A172 (cell line): ENCODE data around the gene SLC38A7. TPM values are rescaled to one million over a fixed set of nuclear protein-coding genes. Genes with fewer than 3 reads are reported as not detected.
A peak's percentile ranks its signal among the peaks of the same experiment; 100 is the strongest.
"Not testable (repeated sequence)": the region's sequence is repeated elsewhere in the genome, so short reads cannot be mapped to it uniquely, and the experiment has no call there.

ENCODE experiments used
- DNase-seq: peaks from one replicate; pipeline ENCODE4 v3.0.0-alpha.2; 2015; ENCODE audit warnings: low spot score
- total RNA-seq: library from RNA; depleted of rRNA; stranded (reverse); fragments of >200 nt; shearing (Covaris generic); gene quantifications from 2 replicates; pipeline ENCODE4 v1.2.3, GENCODE V29; 2014

The SLC38A7 gene
- total RNA-seq, 1 experiment from 2014 or later = 20.5 TPM

DNA sequence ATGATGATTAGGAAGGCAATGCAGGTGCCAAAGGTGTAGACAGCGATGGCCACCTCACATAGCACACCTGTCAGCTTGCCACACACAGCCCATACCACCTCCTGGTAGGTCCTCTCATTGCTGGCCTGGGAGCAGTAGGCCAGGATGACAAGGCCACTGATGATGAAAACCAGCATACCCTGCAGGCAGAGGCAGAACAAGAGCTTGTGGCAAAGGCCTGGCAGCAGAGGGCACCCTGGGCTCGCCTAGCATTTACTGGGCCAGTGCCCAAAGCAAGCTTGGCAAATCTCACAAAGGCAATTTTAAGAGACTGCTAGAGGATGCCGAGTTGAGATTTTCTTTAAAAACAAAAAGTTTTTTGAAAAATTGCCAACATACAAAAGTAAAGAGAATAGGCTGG lies 5.9 kb downstream of the SLC38A7 start:
- DNase-seq = no peak

DNA sequence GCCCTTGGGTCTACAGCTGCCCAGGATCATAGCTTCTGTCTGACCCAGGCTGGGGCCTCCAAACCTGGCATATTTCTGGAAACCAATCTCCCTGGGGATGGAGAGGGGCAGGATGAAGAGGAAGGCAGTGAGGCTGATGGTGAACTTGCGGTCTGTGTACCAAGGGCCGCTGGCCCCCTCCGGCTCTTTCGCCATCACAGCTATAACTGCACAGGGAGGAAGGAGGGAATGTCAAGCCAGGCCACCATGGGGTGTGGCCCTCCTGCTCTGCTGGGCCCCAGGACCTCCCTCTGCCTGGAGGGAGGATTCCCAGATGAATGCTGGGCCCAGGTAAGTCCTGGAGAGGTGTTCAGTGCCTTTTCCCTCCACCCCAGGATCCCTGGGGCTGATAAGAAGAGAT lies 6.3 kb downstream of the SLC38A7 start:
- DNase-seq = no peak

DNA sequence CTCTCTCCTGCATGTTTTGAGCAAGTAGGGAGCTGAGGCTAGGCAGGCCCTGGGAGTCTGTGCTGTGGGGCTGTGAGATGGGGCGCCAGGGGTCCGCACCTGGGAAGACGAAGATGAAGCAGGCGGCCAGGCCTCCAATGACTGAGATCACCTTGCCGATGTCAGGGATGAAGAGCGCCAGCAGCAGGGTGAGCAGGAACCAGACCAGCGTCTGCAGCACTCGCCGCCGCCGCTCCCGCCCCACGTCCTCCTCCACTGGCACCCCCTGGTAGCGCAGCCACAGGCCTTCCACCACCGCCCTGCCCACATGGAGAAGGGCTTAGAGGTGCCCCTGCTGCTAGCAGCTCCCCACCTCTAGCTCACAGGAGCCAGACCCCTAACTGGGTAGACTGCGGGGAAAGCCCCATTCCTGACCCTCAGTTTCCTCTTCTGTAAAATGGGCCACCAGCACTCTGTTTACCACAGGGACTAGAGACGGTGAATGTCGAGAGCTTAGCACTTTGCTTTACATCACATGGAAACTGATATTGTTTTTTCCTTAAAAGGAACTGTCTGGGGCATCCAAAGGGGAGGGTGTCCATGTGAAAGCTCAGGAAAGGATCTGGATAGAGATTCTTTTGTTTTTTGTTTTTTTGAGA lies 13.5 kb downstream of the SLC38A7 start:
- DNase-seq = no peak

DNA sequence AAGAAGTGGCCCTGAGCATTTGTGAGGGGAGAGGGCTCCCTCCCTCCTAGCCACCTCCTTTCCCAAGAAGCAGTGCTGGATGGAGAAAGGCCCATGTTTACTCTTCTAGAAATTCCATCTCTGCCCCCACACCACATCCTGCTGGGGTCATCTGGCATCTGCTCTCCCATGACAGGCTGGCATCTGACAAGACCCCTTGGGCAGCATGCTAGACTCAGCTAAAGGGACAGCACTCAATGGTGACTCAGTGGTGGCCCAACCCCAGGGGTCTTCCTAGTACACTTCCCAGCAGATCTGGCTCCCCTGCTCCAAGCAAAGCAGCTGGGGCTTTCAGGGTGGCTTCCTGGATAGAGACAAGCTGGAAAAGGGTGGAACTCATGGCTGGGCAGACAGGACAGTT lies 14.4 kb downstream of the SLC38A7 start:
- no peak for DNase-seq

DNA sequence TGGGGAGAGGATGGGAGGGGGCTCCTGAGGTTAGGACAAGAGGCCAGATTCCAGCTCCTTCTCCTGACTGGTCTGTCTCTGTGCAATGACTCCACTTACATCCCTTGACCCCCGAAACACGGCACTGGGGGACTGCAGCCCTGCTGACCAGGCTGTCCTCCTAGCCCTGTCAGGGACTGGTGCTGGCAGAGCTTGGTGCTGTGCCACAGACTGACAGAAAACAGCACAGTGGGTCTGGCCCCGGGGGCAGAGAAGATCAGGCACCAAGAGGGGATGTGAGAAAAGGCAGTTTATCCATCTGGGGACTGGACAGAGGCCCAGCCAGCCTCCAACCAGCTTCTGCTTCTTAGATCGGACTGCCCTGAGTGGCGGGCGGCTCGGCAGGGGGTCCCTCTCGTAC lies 19.4 kb downstream of the SLC38A7 start:
- no peak for DNase-seq

DNA sequence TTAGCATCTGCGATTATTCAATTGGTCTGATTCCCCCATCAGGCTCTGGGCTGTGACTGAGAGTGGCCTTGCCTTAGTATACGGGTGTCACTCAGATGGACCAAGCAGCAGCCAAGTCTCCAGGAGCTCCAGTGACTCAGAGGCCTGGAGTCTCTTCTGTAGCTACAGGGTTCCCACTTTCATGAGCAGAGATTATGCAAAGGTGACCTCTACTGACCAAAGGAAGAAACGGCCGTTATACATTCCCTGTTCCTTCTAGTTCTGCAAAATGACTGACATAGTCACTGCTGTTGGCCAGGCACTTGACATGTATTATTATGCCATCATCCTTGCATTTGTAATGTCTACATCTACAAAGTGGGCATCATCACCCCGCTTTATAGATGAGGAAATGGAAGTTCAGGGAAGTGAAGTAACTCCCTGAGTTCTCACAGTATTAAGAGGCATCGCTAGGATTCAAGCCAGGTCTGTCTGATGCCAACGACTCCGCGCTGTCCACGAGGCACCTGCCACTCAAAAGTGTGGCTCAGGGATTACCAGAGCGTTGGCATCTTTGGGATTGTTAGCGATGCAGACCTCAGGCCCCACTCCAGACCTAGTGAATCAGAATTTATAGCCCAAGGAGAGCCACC lies 23.3 kb downstream of the SLC38A7 start:
- peak; percentile 93 for DNase-seq

DNA sequence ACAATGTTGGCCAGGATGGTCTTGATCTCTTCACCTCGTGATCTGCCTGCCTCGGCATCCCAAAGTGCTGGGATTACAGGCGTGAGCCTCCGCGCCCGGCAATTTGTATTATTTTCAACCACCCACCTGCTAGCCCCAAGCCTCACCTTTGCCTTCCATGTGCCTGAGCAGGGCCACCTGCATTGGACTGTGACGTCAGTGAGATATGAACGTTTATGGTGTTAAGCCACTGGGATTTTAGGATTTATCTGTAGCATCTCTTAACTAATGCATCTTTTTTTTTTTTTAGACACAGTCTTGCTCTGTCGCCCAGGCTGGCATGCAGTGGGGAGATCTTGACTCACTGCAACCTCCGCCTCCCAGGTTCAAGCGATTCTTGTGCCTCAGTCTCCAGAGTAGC lies 24.7 kb downstream of the SLC38A7 start:
- DNase-seq = not testable (repeated sequence)

DNA sequence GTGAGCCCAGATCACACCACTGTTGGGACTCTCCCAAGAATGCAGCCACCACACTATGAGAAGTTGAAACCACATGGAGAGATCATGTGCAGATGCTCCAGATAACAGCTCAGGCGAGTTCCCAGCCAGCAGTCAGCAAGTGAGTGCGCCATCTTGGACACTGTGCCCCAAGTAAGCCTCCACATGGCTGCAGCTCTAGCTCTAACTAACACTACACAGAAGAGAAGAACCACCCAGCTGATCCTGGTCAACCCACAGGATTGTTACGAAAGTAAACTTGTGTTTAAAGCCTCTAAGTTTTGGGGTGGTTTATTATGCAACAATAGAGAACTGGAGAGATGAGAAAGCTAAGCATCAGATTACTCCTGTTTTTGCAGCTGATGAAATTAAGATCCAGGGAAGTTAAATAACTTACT lies 25.8 kb downstream of the SLC38A7 start:
- DNase-seq = no peak

DNA sequence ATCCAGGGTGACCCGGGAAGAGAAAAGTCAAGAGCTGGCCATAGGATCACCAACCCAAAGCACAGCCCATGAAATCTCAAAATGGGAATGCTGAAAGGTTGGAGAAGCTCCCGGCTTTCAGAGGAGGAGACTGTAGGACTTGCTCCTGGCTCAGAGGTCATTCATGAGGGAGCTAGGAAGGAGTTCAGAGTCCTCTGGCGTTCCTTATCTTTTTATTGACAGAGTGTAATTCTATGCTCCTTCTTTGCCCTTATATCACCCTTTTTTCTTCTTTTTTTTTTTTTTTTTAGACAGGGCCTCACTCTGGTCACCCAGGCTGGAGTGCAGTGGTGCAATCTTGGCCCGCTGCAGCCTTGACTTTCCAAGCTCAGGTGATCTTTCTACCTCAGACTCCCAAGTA lies 27.7 kb downstream of the SLC38A7 start:
- no peak for DNase-seq

DNA sequence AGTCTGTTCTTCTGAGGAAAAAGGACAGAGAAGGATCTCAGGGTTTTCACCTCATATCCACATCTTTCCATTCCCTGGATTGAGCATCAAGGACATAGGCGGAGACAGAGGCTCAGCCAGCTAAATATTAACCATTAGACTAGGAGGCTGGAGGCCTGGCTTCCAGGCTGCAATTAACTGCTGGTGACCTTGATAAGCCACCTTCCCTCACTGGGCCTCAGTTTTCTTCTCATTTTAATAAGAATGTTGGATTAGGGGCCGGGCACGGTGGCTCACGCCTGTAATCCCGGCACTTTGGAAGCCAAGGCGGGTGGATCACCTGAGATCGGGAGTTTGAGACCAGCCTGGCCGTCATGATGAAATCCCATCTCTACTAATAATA lies 29.4 kb downstream of the SLC38A7 start:
- no peak for DNase-seq

DNA sequence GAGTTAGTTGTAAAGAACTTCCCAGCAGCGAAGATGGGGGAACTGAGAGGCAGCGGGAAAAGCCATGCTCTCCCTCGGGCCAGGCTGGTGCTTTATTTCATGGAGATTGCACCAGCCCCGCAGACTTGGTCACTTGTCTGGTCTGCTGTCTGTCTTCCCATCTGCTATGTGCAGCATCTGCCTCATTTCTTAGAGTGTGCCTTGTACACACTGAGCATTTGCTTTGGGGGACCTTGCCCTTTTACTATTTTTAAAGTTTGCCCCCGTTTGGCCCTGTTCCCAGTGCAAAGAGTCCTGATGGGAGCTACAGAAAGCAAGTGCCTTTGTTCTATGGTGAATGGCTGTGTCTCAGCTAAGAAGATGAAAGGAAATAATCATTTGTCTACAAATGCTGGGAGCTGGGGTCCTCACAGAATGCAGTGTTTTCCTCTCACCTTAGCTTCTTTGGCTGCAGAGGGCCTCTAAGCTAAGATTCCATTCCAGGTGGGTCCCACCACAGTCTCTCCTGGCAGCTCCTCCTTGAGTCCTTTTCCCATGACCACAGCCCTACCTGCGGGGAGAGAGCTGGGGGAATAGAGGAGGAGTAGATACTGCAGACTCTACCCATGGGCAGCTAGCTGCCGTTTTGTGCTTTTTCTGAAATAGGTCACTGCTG lies 29.9 kb downstream of the SLC38A7 start:
- DNase-seq = no peak

DNA sequence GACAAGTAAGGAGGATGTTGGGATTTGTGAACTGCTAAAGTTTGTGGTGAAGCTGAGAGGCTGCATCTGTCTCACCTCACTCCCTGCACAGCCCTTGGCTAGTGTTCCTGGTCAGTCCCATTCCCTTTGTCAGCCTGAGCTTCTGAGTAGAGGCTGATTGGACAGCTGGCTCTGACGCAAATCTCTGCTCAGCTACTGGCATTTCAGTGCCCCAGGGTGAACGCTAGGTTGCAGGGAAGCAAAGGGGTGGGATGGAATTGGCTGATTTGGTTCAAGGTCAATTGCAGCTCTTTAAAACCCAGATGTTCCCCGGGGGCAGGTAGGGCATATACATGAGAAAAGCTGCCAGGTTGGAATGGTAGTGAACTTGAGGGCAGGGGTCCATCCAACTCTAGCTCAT lies 31.8 kb downstream of the SLC38A7 start:
- DNase-seq = no peak

DNA sequence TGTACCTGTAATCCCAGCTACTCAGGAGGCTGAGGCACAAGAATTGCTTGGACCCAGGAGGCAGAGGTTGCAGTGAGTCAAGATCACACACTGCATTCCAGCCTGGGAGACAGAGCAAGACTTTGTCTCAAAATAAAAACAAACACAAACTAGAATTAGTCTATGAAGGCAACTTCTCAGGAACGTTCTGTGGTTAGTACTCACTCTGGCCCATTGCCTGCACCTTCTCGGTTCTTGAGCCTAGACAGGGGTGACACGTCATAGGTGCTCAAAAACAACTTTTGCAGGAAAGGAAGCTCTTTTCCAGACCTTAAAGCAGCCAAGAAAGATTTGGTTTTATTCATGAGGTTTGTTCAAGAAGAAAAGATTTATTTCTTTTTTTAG lies 32.6 kb downstream of the SLC38A7 start:
- no peak for DNase-seq

DNA sequence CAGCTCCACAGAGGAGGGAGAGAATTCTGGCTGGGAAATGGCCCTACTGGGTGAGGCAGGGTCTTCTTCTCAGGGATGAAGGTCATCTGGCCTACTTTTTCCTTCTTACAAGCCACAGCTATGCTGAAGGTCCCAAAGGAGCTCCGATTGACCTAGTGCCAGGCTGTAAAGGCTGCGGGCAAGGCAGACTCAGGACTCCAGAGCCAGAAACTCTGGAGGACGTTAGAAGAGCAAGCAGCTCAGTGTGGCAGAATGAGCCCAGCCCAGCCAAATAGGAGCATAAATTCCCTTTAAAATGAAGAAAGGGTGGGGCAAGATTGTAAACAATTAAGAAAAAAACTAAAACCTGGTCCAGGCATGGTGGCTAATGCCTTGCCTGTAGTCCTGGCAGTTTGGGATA lies 34.9 kb downstream of the SLC38A7 start:
- no peak for DNase-seq

DNA sequence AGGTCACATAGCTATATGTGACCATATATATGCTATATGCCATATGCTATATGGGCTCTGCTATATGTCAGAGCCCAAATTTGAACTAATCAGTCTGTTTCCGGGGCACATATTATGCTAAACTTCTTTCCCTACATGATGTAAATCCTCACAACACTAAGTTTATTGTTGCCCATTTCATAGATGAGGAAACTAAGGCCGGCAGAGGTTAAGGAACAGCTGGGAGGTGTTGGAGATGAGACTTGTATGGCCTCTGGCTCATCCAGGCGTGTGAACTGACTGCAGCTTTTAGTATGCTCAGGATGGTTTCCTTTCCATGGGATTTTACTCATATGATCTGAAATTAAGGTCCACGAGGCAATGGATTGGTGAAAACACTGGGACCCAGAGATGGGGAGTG lies 37.5 kb downstream of the SLC38A7 start:
- DNase-seq = no peak

DNA sequence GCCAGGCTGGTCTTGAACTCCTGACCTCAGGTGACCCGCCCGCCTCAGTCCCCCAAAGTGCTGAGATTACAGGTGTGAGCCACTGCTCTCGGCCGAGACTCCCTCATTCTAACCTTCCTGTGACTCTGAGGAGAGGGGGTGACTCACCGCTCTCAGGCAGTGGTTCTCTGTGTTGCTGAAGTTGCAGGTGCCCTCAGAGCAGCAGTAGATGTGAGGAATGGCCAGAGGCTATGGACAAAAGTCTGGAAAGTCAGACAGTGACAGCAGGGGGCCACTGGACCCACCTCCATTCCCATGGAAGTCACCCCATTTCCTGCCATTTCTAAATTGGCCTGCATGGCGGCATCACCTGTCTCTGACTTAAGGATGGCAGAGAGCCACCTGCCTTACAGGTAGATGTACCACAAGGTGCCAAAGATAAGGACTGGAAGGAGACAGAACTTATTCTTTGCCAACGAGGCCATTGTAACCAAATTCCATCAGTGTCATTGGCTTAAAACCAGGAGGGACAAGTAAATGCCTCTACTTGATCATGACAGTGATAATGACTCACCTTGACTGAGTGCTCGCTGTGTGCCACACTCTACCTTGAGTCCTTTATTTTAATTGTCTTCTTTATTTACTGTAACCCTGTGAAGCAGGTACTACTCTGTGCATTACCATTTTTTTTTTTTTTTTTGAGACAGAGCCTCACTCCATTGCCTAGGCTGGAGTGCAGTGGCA lies 39.6 kb downstream of the SLC38A7 start:
- peak; percentile 25 for DNase-seq

DNA sequence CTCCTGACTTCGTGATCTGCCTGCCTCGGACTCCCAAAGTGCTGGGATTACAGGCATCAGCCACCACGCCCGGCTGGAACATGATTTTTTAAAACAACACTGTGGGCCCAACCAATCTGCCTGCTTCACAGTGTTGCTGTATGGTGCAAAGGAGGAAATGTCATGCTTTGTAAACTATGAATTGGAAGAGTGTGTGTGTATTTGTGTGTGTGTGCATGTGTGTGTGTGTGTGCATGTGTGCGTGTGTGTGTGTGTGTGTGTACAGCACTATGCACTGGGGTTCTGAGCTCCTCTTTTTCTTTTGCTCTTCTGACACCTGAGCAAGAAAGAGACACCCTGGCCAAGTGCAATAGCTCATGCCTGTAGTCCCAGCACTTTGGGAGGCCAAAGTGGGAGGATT lies 40.5 kb downstream of the SLC38A7 start:
- DNase-seq = no peak

DNA sequence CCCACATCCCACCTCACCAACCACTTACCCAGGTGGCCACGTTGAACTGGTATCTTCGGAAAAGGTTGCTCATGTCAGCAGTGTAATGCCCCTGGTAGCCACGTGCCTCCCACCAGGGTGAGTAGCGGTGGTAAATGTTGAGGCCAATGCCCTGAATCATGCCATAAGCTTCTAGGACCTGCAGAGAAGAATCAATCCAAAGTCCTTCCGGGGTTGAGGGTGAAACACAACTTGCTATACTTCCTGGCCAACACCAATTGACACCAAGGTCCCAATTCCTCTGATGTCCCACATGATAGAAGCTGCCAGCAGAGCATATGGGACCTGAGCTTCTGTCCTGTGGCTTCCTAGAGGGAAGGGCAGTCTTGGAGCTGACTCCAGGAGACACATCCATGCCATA lies 43.6 kb downstream of the SLC38A7 start:
- no peak for DNase-seq

DNA sequence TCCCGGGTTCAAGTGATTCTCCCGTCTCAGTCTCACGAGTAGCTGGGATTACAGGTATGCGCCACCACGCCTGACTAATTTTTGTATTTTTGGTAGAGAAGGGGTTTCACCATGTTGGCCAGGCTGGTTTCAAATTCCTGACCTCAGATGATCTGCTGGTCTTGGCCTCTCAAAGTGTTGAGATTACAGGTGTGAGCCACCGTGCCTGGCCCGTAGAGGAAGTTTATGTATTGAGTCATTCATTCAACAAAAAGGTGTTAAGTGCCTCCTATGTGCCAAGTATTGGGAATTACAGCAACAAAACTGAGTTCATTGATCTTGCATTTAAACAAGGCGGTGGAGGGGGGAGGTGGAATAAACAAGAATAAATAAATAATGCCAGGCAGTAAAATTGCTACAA lies 44.7 kb downstream of the SLC38A7 start:
- DNase-seq = no peak

DNA sequence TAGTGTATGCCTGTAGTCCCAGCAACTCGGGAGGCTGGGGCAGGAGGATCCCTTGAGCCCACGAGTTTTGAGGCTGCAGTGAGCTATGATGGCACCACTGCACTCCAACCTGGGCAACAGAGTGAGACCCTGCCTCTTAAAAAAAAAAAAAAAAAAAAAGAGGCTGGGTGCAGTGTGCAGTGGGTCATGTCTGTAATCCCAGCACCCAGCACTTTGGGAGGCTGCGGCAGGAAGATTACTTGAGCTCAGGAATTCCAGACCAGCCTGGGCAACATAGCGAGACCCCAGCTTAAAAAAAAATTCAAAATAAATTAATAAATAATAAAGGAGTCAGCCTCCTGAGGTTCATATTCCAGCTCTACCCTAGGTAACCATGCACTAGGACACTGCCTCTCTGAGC lies 45.3 kb downstream of the SLC38A7 start:
- DNase-seq = no peak

DNA sequence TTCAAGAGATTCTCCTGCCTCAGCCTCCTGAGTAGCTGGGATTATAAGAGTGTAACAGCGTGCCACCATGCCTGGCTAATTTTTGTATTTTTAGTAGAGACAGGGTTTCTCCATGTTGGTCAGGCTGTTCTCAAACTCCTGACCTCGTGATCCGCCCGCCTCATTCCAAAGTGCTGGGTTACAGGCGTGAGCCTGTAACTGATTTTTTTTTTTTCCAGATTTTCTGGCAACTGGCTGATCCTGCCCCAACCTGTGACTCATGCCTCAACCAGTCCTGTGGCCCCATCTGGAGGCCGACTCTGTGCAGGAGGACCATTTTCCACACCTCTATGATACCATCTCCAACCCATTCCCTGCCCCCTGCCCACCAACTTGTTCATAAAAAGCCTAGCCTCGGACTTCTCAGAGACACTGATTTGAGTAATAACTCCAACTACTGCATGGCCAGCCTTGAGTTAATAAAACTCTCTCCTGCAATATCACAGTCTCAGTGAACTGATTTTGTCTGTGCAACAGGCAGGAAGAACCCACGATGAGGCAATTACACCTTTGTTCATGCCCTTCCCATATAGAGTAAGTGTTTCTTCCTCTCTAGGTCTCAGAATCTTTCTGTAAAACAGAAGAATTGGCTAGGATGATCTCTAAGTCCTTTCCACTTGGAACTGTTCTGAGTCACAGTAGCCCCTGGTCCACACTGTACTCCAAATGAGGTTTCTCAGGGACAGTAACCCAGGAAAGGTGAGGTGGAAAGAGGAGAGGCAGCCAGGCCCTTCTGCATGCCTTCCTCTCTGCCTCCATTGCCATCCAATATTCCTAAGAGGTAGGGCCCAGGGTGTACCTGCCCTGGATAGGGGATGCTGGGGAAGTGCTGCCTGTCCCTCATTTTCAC lies 46.2 kb downstream of the SLC38A7 start:
- DNase-seq = peak; percentile 87

DNA sequence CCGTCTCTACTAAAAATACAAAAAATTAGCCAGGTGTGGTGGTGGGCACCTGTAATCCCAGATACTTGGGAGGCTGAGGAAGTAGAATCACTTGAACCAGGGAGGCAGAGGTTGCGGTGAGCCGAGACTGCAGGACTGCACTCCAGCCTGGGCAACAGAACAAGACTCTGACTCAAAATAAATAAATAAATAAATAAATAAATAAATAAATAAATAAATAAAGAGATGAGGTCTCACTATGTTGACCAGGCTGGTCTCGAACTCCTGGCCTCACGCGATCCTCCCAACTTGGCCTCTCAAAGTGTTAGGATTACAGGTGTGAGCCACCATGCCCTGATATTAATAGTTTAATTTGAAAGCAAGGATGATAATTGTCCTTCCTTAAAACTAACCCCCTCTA lies 47.5 kb downstream of the SLC38A7 start:
- DNase-seq = not testable (repeated sequence)
